Stimulated activated CD8-positive, alpha-beta memory T cell treated with anti-CD3 and anti-CD28 coated beads, Interleukin-2, amount 100 ng/mL, for 1 hour (primary cell): ENCODE results near the gene FAM185A.
"Not testable (repeated sequence)": the region's sequence is repeated elsewhere in the genome, so short reads cannot be mapped to it uniquely, and the experiment has no call there.

ENCODE experiments used
- DNase-seq, 2 donors: peaks; one replicate each; pipeline ENCODE4 v3.0.0-alpha.2; 2020; ENCODE audit warnings: low read depth in 2 of 2

The FAM185A gene

GRCh38 chr7:102778663-102779062 lies 29.9 kb downstream of the FAM185A start:
- DNase-seq, result not testable (repeated sequence)

DNA sequence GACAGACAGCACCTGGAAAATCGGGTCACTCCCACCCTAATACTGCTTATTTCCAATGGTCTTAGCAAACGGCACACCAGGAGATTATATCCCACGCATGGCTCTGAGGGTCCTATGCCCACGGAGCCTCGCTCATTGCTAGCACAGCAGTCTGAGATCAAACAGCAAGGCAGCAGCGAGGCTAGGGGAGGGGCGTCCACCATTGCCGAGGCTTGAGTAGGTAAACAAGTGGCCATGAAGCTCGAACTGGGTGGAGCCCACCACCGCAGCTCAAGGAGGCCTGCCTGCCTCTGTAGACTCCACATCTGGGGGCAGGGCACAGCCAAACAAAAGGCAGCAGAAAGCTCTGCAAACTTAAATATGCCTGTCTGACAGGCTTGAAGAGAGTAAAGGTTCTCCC lies 32.1 kb downstream of the FAM185A start:
- not testable (repeated sequence) for DNase-seq

DNA sequence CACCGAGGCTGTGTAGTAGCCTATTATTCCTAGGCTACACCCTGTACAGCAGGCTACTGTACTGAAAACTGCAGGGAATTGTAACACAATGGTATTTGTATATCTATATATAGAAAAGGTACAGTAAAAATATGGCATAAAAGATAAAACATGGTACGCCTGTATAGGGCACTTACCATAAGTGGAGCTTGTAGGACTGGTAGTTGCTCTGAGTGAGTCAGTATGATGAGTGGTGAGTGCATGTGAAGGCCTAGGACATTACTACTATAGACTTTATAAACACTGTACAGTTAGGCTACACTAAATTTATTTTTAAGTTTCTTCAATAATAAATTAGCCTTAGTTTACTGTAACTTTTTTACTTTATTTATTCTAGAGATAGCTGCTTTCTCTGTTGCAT lies 40.0 kb downstream of the FAM185A start:
- DNase-seq, result not testable (repeated sequence)

GRCh38 chr7:102790364-102791100 lies 41.7 kb downstream of the FAM185A start:
- not testable (repeated sequence) for DNase-seq

DNA sequence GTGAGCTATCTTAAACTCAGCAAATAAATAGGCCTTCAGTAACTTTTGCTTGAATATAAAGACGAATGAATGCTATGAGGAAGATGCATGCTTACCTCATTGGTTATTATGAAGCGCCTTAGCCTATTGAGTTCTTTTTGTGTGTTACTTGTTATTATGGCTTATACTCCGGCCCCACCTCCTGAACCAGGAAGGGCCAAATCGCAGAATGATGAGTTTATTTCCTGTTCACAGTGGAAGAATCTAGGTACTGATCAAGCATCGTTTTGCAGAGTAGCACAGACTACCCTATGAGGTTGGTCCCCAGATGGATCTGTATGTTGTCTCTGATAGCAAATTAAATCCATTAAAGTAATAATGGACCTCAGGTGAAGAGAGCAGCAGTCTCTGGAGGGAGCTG lies 42.6 kb downstream of the FAM185A start:
- DNase-seq, result not testable (repeated sequence)

DNA sequence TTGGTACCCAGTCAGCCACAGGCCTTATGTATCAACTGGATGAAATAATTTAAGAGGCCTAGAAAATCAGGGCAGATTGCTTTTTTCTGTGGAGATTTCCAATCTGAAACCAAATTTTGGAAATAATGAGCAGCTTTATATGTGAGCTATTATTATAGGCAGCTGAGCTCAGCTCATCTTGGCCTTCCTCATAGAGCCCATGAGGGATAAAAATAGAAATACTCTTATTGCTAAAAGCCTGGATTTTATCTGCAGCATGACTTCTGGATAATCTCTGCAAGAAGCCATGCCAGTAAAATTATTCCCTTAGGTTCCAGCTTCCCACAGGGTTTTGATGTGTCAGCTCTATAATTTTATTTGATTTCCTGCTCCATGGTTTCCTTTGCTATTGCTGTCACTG lies 43.0 kb downstream of the FAM185A start:
- not testable (repeated sequence) for DNase-seq

- not testable (repeated sequence) for DNase-seq
Measured at GRCh38 chr7:102794567-102794966, 45.8 kb downstream of the FAM185A start.

GRCh38 chr7:102795987-102796595 lies 47.3 kb downstream of the FAM185A start:
- not testable (repeated sequence) for DNase-seq

DNA sequence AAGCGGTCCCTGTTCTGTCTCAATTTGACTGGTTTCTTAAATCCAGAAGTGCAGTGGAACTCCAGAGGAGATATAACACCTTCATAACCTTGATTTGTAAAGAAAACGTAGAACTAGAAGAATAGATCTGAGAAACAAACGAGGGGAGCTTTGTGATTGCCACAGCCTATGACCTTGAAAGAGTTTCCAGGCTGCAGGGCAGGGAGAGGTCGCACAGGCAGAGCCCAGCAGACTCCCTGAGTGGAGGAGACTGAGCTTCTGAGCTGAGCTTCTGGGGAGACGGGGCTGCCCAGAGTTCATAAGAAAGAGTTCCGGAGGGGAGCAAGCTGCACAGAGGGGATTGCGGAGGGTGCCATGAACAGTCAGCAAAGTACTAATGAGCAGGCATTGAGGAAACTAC lies 57.8 kb downstream of the FAM185A start:
- no peak for DNase-seq

DNA sequence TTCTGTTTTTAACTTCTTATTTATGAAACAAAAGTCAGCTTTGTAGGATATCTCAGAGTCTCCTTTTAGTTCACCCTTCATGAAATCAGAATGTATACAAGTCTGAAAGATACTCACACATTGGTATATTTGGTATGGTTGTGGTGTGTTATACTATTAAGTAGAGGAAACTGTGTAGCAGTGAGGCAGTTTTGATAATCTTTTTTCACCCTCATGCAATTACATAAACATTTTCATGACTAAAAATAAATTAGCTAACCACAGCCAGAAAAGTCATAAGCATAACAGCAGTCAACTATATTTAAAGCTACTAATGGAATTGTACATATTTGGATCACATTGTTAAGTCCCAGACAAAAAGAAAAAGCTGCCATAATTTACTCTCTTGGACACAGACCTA lies 62.1 kb downstream of the FAM185A start:
- no peak for DNase-seq

GRCh38 chr7:102811942-102812678 lies 63.3 kb downstream of the FAM185A start:
- no peak for DNase-seq

GRCh38 chr7:102813191-102814024 lies 64.6 kb downstream of the FAM185A start:
- DNase-seq, result no peak

DNA sequence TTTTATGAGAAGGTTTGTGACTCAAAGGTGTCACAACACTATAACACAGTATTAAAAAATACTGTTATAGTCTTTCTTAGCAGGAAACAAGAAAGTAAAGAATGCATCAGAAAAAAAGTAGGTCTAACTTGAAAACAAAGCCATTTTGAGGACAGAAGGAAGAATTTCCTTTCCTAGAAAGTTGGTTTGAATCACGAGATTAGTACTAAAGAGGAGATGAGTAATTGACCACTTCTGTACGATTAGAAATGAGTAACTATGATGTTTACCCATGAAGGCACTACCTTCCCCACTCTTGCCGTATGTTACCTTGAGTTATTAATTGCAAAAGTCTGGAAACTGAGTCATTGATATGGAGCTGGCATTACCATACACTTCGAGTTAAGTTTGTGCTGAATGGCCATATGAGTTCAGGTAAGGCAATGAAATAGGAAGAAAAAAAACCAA lies 65.2 kb downstream of the FAM185A start:
- no peak for DNase-seq

DNA sequence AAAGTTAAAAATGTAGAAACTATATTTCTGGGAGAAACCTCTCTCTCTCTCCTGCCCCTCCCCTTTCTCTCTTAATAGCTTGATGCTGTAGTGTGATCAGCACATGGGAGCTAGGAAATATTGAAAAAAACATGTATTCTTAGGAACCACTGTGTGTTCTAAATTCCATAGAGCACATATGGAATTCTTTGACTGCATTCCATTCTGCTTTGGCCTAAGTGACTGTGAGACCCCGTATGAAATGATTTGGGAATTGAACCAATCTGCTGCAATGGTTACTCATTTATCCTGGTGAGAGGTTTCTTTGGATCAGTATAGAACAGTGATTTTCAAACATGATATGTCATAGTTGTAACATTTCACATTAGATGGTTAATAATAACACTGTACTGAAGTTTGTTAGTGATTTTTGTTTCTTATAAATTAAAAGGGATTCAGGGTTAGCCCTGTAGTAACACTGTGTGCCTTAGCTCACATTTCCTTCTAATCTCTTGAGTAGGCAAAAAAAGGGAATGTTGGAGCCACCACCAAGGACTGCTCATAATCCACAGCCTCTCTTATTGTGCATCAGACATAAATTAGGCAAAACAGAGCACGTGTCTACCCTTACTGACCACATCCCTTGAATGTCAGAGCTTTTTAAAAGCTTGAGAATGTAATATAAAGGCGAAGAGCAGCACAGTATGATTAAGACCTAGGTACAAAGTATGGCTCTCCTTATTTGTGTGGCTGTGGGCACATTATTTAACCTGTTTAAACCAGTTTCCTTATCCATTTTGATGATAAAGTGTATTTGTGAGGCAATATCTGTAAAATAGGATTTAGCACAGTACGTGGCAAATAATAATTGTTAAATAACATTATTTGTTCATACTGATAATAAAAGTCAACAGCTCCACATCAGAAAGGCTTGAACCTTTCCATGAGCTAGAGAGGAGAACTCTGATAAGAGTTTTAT lies 69.1 kb downstream of the FAM185A start:
- DNase-seq, result no peak

DNA sequence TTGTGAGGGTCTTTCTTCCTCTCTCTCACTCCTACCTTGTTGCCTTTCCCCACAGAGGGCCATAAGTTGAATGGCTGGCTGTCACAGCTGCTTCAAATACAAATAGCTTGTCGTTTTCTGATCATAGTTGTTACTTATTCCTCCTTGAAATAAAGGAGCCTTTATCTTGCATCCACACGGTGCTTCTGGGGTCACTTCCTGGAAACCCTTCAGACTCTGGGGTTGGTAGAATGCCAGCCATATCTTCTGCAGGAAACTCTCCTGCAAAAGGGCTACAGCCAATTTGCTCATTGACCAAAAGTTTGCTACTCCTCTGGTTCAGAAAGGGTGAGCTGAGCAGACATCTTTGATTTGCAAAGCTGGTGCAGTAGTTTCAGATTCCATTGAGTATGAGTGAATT lies 70.4 kb downstream of the FAM185A start:
- DNase-seq, result no peak

GRCh38 chr7:102821994-102822747 lies 73.4 kb downstream of the FAM185A start:
- DNase-seq, result no peak

- no peak for DNase-seq
Measured at GRCh38 chr7:102823390-102824119, 74.8 kb downstream of the FAM185A start.

- no peak for DNase-seq
Measured at GRCh38 chr7:102828286-102828685, 79.5 kb downstream of the FAM185A start.

DNA sequence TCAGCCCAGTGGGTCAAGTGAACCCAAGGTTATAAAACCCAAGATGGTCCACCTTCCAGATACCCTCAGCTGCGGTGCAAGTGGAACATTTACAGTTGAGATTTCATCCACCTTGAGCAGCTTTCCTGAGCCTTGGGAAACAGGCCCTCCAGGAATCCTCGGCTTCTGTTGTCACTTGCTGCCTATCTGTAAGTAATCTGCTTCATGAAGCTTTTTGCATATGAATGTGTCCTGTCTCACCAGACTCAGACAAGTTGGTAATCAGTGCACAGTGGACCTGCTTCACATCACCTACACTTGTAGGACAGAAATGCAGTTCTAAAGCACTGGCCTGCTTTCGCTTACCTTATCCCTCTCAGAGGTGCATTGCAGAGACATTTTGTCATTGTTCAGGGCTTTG lies 80.3 kb downstream of the FAM185A start:
- no peak for DNase-seq
